HepG2 (cell line): ENCODE results near the gene FOXL3. TPM values are rescaled to one million over a fixed set of nuclear protein-coding genes. Genes with fewer than 3 reads are reported as not detected.

Source experiments
- ATAC-seq: fragments of 200-7000 bp; cut with Tn5 transposase; 3 replicates; pipeline ENCODE4 v1.9.1; 2020; ENCODE audit warnings: mild to moderate bottlenecking, moderate library complexity
- BruUV-seq: library from RNA; stranded (reverse); fragments of 400-500 nt; replicated peaks from 2 replicates; lab custom pipeline; 2021; lab: Mats Ljungman, UMichigan
- CTCF ChIA-PET: fragments of 300-600 bp; formaldehyde crosslinking; extraction: SDS; loops from one replicate; lab custom pipeline; 2021; ENCODE audit warnings: low total read pairs, inconsistent platforms, low intra/inter-chr PET ratio; lab: Yijun Ruan, JAX
- POLR2A ChIA-PET: fragments of 350-600 bp; sonication (Branson Sonifier 250); formaldehyde crosslinking; loops from one replicate; lab custom pipeline; 2020; ENCODE audit warnings: antibody characterized with exemption, inconsistent platforms; lab: Yijun Ruan, JAX
- DNase-seq: peaks from one replicate; pipeline ENCODE4 v3.0.0-alpha.2; 2015; ENCODE audit warnings: low spot score
- FAIRE-seq: peaks from 3 replicates; lab custom pipeline; 2011; peaks lifted over from hg19 to GRCh38; lab: Jason Lieb, UNC
- H2AFZ ChIP-seq: one replicate; pipeline ENCODE4 v1.6.1; 2011; ENCODE audit warnings: low read length, inconsistent platforms
- H3K27ac ChIP-seq: fragments of 300-600 bp; 3 replicates; pipeline ENCODE4 v1.8.0; 2011; ENCODE audit warnings: mixed run types, mild to moderate bottlenecking, mixed read lengths, low read length, inconsistent platforms; ENCODE audit not compliant: insufficient read depth; ENCODE audit errors: extremely low read length
- H3K27me3 ChIP-seq, 2 experiments: fragments of 200-600 bp in 1 of 2; 2 replicates in 1 of 2; 3 replicates in 1 of 2; pipeline versions ENCODE4 v1.6.0 to v1.8.0; 2011; ENCODE audit warnings: low read length in 2 of 2, mild to moderate bottlenecking in 2 of 2, moderate library complexity in 2 of 2, inconsistent platforms in 1 of 2; ENCODE audit not compliant: insufficient read depth in 2 of 2, control insufficient read depth in 1 of 2
- H3K36me3 ChIP-seq, 2 experiments: fragments of 200-600 bp in 1 of 2; replicated peaks in 1 of 2; 2 replicates in 1 of 2; 3 replicates in 1 of 2; pipeline versions ENCODE4 v1.5.1 to v1.8.0; 2011; ENCODE audit warnings: low read length in 2 of 2, inconsistent platforms in 1 of 2; ENCODE audit not compliant: insufficient read depth in 2 of 2, control insufficient read depth in 1 of 2
- H3K4me1 ChIP-seq: 2 replicates; pipeline ENCODE4 v1.5.1; 2012; ENCODE audit warnings: low read length, inconsistent platforms; ENCODE audit not compliant: insufficient read depth
- H3K4me2 ChIP-seq: 2 replicates; pipeline ENCODE4 v1.6.0; 2011; ENCODE audit warnings: low read depth, low read length, inconsistent platforms
- H3K4me3 ChIP-seq, 3 experiments: fragments of 200-600 bp in 1 of 3; sonication (generic), shearing (Covaris generic) in 1 of 3; replicated peaks in 1 of 3; 2 replicates each; pipeline ENCODE4 v1.5.1; 2011 to 2016; ENCODE audit warnings: low read length in 3 of 3, inconsistent platforms in 2 of 3, low read depth in 2 of 3, mild to moderate bottlenecking in 2 of 3, control low read depth in 1 of 3, mixed read lengths in 1 of 3; ENCODE audit not compliant: insufficient read depth in 1 of 3
- H3K79me2 ChIP-seq: one replicate; pipeline ENCODE4 v1.6.1; 2011; ENCODE audit warnings: low read length, inconsistent platforms; ENCODE audit not compliant: insufficient read depth
- H3K9ac ChIP-seq: 2 replicates; pipeline ENCODE4 v1.6.0; 2011; ENCODE audit warnings: mild to moderate bottlenecking, low read depth, low read length, inconsistent platforms; ENCODE audit not compliant: insufficient read depth
- H3K9me3 ChIP-seq: 2 replicates; pipeline ENCODE4 v1.5.1; 2012; ENCODE audit warnings: mild to moderate bottlenecking, low read length
- H4K20me1 ChIP-seq: 2 replicates; pipeline ENCODE4 v1.6.0; 2011; ENCODE audit warnings: inconsistent platforms, mild to moderate bottlenecking, low read length, moderate library complexity; ENCODE audit not compliant: insufficient read depth
- AGO2 ChIP-seq: fragments of 200-400 bp; formaldehyde crosslinking; optimal IDR thresholded peaks from 2 replicates; pipeline ENCODE3; 2017; ENCODE audit warnings: mild to moderate bottlenecking, low read depth, low read length, moderate library complexity
- FOXC1 ChIP-seq: sonication (generic); formaldehyde crosslinking; IDR thresholded peaks from 2 replicates; pipeline ENCODE4 v1.8.0; 2022; ENCODE audit warnings: mild to moderate bottlenecking, missing genetic modification reagents, borderline replicate concordance
- MEIS2 ChIP-seq: sonication (generic); formaldehyde crosslinking; IDR thresholded peaks from 2 replicates; pipeline ENCODE4 v1.9.0; 2021; ENCODE audit warnings: mild to moderate bottlenecking, missing genetic modification reagents
- NCOA1 ChIP-seq: sonication (generic); formaldehyde crosslinking; IDR thresholded peaks from 2 replicates; pipeline ENCODE4 v1.9.0; 2021; ENCODE audit warnings: missing genetic modification reagents
- NFE2L2 ChIP-seq: fragments of 150-350 bp; IDR thresholded peaks from 2 replicates; pipeline ENCODE4 v1.6.1; 2014; ENCODE audit warnings: low read length
- NFKBIZ ChIP-seq: IDR thresholded peaks from 2 replicates; pipeline ENCODE4 v1.6.1; 2018; ENCODE audit warnings: missing genetic modification reagents, missing compliant biosample characterization
- PCBP2 ChIP-seq: fragments of 200-400 bp; formaldehyde crosslinking; optimal IDR thresholded peaks from 2 replicates; pipeline ENCODE3; 2018; ENCODE audit warnings: low read length, low read depth; ENCODE audit not compliant: poor library complexity, severe bottlenecking
- RORA ChIP-seq: sonication (generic); formaldehyde crosslinking; IDR thresholded peaks from 2 replicates; pipeline ENCODE4 v1.5.0; 2020; ENCODE audit warnings: mild to moderate bottlenecking, missing genetic modification reagents, moderate library complexity
- ZNF343 ChIP-seq: sonication (generic); formaldehyde crosslinking; IDR thresholded peaks from 2 replicates; pipeline ENCODE4 v1.4.0; 2020; ENCODE audit warnings: mild to moderate bottlenecking, missing genetic modification reagents
- ZNF432 ChIP-seq: sonication (generic); formaldehyde crosslinking; IDR thresholded peaks from 2 replicates; pipeline ENCODE4 v1.5.0; 2020; ENCODE audit warnings: missing genetic modification reagents, mild to moderate bottlenecking, borderline replicate concordance
- WGBS: methylation state at CpG from one replicate; pipeline ENCODE4 v1.1.6; 2017; ENCODE audit warnings: low lambda C conversion rate; 5-methylcytosine and 5-hydroxymethylcytosine counted together
- in situ Hi-C: cut with HindIII; loops from 2 replicates; pipeline ENCODE4 v1.10.0; 2017; ENCODE audit warnings: low pct_unique_long_range_greater_than_20kb; ENCODE audit not compliant: extremely low pct_ligation_motif_present
- intact Hi-C: fragments of 100-400 bp; cut with micrococcal nuclease; formaldehyde crosslinking; loops from one replicate; pipeline ENCODE4 v1.10.0; 2022; ENCODE audit not compliant: unreplicated experiment
- polyA plus RNA-seq, 8 experiments: library from polyadenylated mRNA; depleted of rRNA in 3 of 8; stranded (reverse) in 7 of 8; unstranded in 1 of 8; fragments of >200 nt; fragmentation: Illumina TruSeq in 4 of 8; extraction: Trizol in 4 of 8; gene quantifications; 2 replicates each; pipeline versions ENCODE4 v1.2.1 to v1.2.3, GENCODE V29; 2011 to 2016; ENCODE audit warnings: low read depth in 4 of 8, missing spikeins in 1 of 8, mixed read lengths in 1 of 8; ENCODE audit not compliant: insufficient read depth in 1 of 8
- total RNA-seq, 5 experiments: library from RNA; depleted of rRNA; stranded (reverse); fragments of >200 nt; fragmentation: Illumina TruSeq; extraction: Trizol; gene quantifications; 2 replicates each; pipeline ENCODE4 v1.2.3, GENCODE V29; 2016; ENCODE audit warnings: low read depth in 1 of 5
- TF ChIP-seq, protein P1 (sequence below): sonication (generic); formaldehyde crosslinking; IDR thresholded peaks from 2 replicates; pipeline ENCODE4; 2020; ENCODE audit warnings: missing genetic modification reagents, mild to moderate bottlenecking, borderline replicate concordance

The FOXL3 gene
- total and polyA plus RNA-seq, 2 of the 13 experiments (the other 11 are each of a cell fraction or from before 2014, with no cell fraction given) = not detected

GRCh38 chr7:255038-255435 lies 34.9 kb upstream of the FOXL3 start (continued):
- TF ChIP-seq ZNF432 (CRISPR knock-in tag) (no peak), NFE2L2 (no peak), FOXC1 (CRISPR knock-in tag) (no peak), NFKBIZ (CRISPR knock-in tag) (no peak)

GRCh38 chr7:255721-256361 lies 34.1 kb upstream of the FOXL3 start:
- ChIA-PET POLR2A (no interaction called here), CTCF (no interaction called here)
- no peaks in the 10 kb centered on the region for H3K27me3 ChIP-seq
- H3K9me3 ChIP-seq = 0 out of 2 replicates have a peak, but pooled peaks cover 11% of the 10 kb centered on the region
- H4K20me1 ChIP-seq = no peaks in the 10 kb centered on the region
- 95% methylated on average over 31 of the region's 44 CpGs for WGBS
- FAIRE-seq (no peak), DNase-seq (no peak), ATAC-seq (no peak)
- intact Hi-C loops (no loop called here), in situ Hi-C loops (no loop called here)
- no peak overlapping the region for H3K4me3 ChIP-seq
- no TSS peak for BruUV-seq
- peaks cover 9 to 29% of the 10 kb centered on the region in 2 experiments; a peak in 3 of 5 replicates for H3K36me3 ChIP-seq
- H3K4me1 ChIP-seq = no peaks in the 10 kb centered on the region
- TF ChIP-seq NCOA1 (CRISPR knock-in tag) (no peak), MEIS2 (CRISPR knock-in tag) (no peak), RORA (CRISPR knock-in tag) (no peak)
- no peaks in the 10 kb centered on the region for H3K79me2 ChIP-seq
- no peak overlapping the region for H3K9ac ChIP-seq
- no peak overlapping the region for H2AFZ ChIP-seq
- H3K4me2 ChIP-seq = no peak overlapping the region
- no peak overlapping the region for H3K27ac ChIP-seq

DNA sequence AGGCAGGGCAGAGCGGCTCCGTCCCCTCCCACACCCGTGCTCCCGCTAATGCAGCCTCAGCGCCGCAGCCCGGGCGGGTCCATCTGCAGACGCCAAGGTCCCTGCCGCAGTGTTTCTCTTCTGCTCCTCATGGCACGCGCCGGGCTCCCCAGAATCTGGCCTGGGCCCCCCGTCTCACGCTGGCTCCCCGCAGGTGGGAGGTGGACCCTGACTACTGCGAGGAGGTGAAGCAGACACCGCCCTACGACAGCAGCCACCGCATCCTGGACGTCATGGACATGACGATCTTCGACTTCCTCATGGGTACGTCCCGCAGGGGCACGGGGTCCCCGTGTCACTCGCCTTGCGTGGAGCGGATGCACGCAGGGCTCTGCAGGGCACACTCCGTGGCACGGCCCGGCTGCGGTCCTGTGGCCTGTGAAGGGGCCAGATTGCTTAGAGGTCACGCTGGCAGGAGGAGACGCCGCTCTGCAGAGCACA lies 33.5 kb upstream of the FOXL3 start:
- peaks cover 9 to 28% of the 10 kb centered on the region in 2 experiments; a peak in 3 of 5 replicates for H3K36me3 ChIP-seq
- no peak overlapping the region for H3K9ac ChIP-seq
- FAIRE-seq (no peak), ATAC-seq (no peak), DNase-seq (no peak)
- intact Hi-C loops = no loop called here
- H3K27ac ChIP-seq = no peak overlapping the region
- no peaks in the 10 kb centered on the region for H3K79me2 ChIP-seq
- in situ Hi-C loops = no loop called here
- H2AFZ ChIP-seq = no peak overlapping the region
- WGBS = 95% methylated on average over 38 of the region's 38 CpGs
- H4K20me1 ChIP-seq = no peaks in the 10 kb centered on the region
- POLR2A ChIA-PET = no interaction called here
- H3K4me3 ChIP-seq = no peak overlapping the region
- no peaks in the 10 kb centered on the region for H3K4me1 ChIP-seq
- no peaks in the 10 kb centered on the region for H3K27me3 ChIP-seq
- CTCF ChIA-PET = no interaction called here
- H3K4me2 ChIP-seq = no peak overlapping the region
- H3K9me3 ChIP-seq = peaks cover 15% of the 10 kb centered on the region; the same call in 1 of the 2 replicates
- BruUV-seq = no TSS peak
- no peak for TF ChIP-seq ZNF343 (CRISPR knock-in tag)
- TF ChIP-seq NFE2L2 = no peak
- TF ChIP-seq, protein P1, sequence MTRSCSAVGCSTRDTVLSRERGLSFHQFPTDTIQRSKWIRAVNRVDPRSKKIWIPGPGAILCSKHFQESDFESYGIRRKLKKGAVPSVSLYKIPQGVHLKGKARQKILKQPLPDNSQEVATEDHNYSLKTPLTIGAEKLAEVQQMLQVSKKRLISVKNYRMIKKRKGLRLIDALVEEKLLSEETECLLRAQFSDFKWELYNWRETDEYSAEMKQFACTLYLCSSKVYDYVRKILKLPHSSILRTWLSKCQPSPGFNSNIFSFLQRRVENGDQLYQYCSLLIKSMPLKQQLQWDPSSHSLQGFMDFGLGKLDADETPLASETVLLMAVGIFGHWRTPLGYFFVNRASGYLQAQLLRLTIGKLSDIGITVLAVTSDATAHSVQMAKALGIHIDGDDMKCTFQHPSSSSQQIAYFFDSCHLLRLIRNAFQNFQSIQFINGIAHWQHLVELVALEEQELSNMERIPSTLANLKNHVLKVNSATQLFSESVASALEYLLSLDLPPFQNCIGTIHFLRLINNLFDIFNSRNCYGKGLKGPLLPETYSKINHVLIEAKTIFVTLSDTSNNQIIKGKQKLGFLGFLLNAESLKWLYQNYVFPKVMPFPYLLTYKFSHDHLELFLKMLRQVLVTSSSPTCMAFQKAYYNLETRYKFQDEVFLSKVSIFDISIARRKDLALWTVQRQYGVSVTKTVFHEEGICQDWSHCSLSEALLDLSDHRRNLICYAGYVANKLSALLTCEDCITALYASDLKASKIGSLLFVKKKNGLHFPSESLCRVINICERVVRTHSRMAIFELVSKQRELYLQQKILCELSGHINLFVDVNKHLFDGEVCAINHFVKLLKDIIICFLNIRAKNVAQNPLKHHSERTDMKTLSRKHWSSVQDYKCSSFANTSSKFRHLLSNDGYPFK (CRISPR knock-in tag) = no peak
- peak; percentile 22 for TF ChIP-seq AGO2
- no peak for TF ChIP-seq PCBP2
